Measurements from ENCODE around the gene ADGRA1.
A peak's percentile ranks its signal among the peaks of the same experiment; 100 is the strongest.

ADGRA1 gene

GRCh38 chr10:133151543-133151972, 63.8 kb downstream of the ADGRA1 start:
- peak overlapping the region; percentile 99 for H3K27ac ChIP-seq (ENCODE audit: low read depth, low read length)
- no peaks in the 10 kb centered on the region for H3K27me3 ChIP-seq (ENCODE audit: control insufficient read depth, insufficient read depth, low read length)
- H3K36me3 ChIP-seq (ENCODE audit: control insufficient read depth, insufficient read depth, low read length) = no peaks in the 10 kb centered on the region
- peak overlapping the region; percentile 80 for H3K9ac ChIP-seq (ENCODE audit: low read depth, low read length)
- peak overlapping the region; percentile 14 for H3K4me3 ChIP-seq (ENCODE audit: low read depth, low read length)
- H3K9me3 ChIP-seq (ENCODE audit: control insufficient read depth, insufficient read depth, low read length) = no peaks in the 10 kb centered on the region
- peaks cover 14% of the 10 kb centered on the region for H3K4me1 ChIP-seq (ENCODE audit: control insufficient read depth, insufficient read depth, low read length)

GRCh38 chr10:133154411-133154810, 66.7 kb downstream of the ADGRA1 start:
- no peak overlapping the region for H3K4me3 ChIP-seq (ENCODE audit: low read depth, low read length)
- H3K27me3 ChIP-seq (ENCODE audit: control insufficient read depth, insufficient read depth, low read length) = no peaks in the 10 kb centered on the region
- peaks cover 27% of the 10 kb centered on the region for H3K4me1 ChIP-seq (ENCODE audit: control insufficient read depth, insufficient read depth, low read length)
- H3K36me3 ChIP-seq (ENCODE audit: control insufficient read depth, insufficient read depth, low read length) = no peaks in the 10 kb centered on the region
- H3K27ac ChIP-seq (ENCODE audit: low read depth, low read length) = no peak overlapping the region
- no peak overlapping the region for H3K9ac ChIP-seq (ENCODE audit: low read depth, low read length)
- H3K9me3 ChIP-seq (ENCODE audit: control insufficient read depth, insufficient read depth, low read length) = no peaks in the 10 kb centered on the region

DNA sequence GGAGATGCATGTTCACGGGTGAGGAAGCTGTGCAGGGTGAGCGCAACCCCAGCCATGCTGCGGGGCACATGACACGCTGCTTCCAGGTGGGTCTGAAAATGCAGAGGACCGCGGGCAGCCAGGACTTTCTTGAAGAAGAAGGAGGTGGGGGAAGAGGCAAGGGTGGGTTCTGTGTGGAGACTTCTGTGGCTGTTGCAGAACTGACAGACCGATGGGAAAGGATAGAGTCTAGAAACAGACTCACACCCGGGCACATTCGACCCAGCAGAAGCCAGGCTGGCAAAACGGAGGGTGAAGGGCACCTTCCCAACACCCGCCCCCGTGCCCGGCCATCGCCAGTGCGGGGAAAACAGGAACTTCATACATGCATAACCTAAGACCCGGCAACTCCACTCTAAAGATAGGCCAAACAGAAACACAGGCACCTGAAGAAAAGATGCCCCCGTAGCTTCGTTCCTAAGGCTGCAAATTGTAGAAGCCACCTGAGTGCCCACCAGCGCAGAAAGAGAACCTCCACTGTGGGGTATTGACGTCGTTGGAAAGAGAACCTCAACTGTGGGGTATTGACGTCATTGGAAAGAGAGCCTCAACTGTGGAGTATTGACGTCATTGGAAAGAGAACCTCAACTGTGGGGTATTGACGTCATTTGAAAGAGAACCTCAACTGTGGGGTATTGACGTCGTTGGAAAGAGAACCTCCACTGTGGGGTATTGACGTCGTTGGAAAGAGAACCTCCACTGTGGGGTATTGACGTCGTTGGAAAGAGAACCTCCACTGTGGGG, 67.5 kb downstream of the ADGRA1 start:
- Histone ChIP-seq H3K4me3 (ENCODE audit: low read depth, low read length) (no peak overlapping the region), H3K36me3 (ENCODE audit: control insufficient read depth, insufficient read depth, low read length) (no peaks in the 10 kb centered on the region), H3K9me3 (ENCODE audit: control insufficient read depth, insufficient read depth, low read length) (no peaks in the 10 kb centered on the region), H3K27me3 (ENCODE audit: control insufficient read depth, insufficient read depth, low read length) (no peaks in the 10 kb centered on the region), H3K27ac (ENCODE audit: low read depth, low read length) (no peak overlapping the region), H3K9ac (ENCODE audit: low read depth, low read length) (no peak overlapping the region), H3K4me1 (ENCODE audit: control insufficient read depth, insufficient read depth, low read length) (peaks cover 29% of the 10 kb centered on the region)

- Histone ChIP-seq H3K4me1 (ENCODE audit: control insufficient read depth, insufficient read depth, low read length) (peaks cover 32% of the 10 kb centered on the region), H3K4me3 (ENCODE audit: low read depth, low read length) (no peak overlapping the region), H3K27ac (ENCODE audit: low read depth, low read length) (no peak overlapping the region)
Observed at GRCh38 chr10:133156674-133157579, 69.2 kb downstream of the ADGRA1 start.

GRCh38 chr10:133157662-133158436, 70.1 kb downstream of the ADGRA1 start:
- no peaks in the 10 kb centered on the region for H3K9me3 ChIP-seq (ENCODE audit: control insufficient read depth, insufficient read depth, low read length)
- no peaks in the 10 kb centered on the region for H3K27me3 ChIP-seq (ENCODE audit: control insufficient read depth, insufficient read depth, low read length)
- H3K36me3 ChIP-seq (ENCODE audit: control insufficient read depth, insufficient read depth, low read length) = 0 out of 2 replicates have a peak, but pooled peaks cover 5% of the 10 kb centered on the region
- no peak overlapping the region for H3K4me3 ChIP-seq (ENCODE audit: low read depth, low read length)
- no peak overlapping the region for H3K9ac ChIP-seq (ENCODE audit: low read depth, low read length)
- no peak overlapping the region for H3K27ac ChIP-seq (ENCODE audit: low read depth, low read length)
- peaks cover 28% of the 10 kb centered on the region for H3K4me1 ChIP-seq (ENCODE audit: control insufficient read depth, insufficient read depth, low read length)

More at GRCh38 chr10:133156674-133157579, 69.2 kb downstream of the ADGRA1 start:
- H3K36me3 ChIP-seq (ENCODE audit: control insufficient read depth, insufficient read depth, low read length) = no peaks in the 10 kb centered on the region
- no peaks in the 10 kb centered on the region for H3K9me3 ChIP-seq (ENCODE audit: control insufficient read depth, insufficient read depth, low read length)
- no peaks in the 10 kb centered on the region for H3K27me3 ChIP-seq (ENCODE audit: control insufficient read depth, insufficient read depth, low read length)
- H3K9ac ChIP-seq (ENCODE audit: low read depth, low read length) = no peak overlapping the region

DNA sequence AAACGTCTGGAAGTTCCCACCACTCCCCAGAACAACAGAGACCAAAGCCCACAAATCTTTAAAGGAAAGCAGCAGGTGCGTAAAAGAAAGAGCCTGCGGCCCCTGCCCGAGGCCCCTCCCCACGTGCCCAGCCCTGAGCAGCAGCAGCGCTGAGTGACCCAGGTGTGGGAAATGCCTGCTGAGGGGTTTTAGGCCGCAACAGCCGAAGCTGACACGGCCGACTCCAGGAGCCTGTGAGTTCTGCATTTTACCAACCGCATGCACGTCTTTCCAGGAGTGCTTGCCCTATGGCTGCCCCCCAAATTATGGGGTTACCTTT, 70.7 kb downstream of the ADGRA1 start:
- Histone ChIP-seq H3K4me1 (ENCODE audit: control insufficient read depth, insufficient read depth, low read length) (peaks cover 28% of the 10 kb centered on the region), H3K9me3 (ENCODE audit: control insufficient read depth, insufficient read depth, low read length) (no peaks in the 10 kb centered on the region), H3K4me3 (ENCODE audit: low read depth, low read length) (no peak overlapping the region), H3K36me3 (ENCODE audit: control insufficient read depth, insufficient read depth, low read length) (0 out of 2 replicates have a peak, but pooled peaks cover 6% of the 10 kb centered on the region), H3K27ac (ENCODE audit: low read depth, low read length) (no peak overlapping the region), H3K27me3 (ENCODE audit: control insufficient read depth, insufficient read depth, low read length) (no peaks in the 10 kb centered on the region), H3K9ac (ENCODE audit: low read depth, low read length) (no peak overlapping the region)

DNA sequence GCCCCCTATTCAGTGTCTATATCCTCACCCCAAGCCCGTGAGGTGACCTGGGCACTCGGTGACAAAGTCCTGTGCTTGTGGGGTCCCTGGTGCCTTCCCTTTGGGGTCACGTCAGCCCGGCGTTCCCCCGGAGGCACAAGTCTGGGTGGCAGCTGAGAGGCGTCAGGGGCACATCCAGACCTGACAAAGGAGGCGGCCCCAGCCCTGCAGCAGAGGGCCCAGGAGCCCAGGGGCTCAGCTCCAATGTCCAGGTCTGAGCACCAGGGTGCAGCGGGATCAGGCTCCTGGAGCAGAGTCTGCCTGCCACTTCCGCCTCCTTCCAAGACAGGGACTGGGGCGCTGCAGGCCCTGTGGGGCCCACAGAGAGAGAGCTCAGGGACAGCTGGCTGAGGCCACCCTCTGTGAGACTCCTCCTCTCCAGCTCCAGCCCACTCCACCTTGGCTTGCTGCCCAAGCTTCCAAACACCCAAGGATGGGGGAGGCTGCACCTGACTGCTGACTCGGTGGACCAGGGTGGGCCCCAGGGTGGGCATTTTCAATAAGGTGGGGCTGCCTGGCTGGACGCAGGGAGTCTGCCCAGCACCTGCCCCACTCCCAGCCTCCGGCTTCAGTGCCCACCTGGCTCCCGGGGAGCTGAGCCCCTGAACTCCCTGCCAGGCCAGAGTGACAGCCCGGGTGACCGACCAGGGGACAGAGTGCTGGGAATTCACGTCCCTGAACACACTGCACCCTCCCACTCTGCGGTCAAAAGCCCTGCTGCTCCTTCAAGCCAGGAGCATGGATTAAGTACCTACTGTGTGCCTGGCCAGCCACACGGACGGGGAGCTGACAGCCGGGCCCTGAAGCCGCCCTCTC, 71.3 kb downstream of the ADGRA1 start:
- peaks cover 28% of the 10 kb centered on the region for H3K4me1 ChIP-seq (ENCODE audit: control insufficient read depth, insufficient read depth, low read length)
- H3K36me3 ChIP-seq (ENCODE audit: control insufficient read depth, insufficient read depth, low read length) = 0 out of 2 replicates have a peak, but pooled peaks cover 6% of the 10 kb centered on the region
- no peaks in the 10 kb centered on the region for H3K27me3 ChIP-seq (ENCODE audit: control insufficient read depth, insufficient read depth, low read length)
- H3K9me3 ChIP-seq (ENCODE audit: control insufficient read depth, insufficient read depth, low read length) = no peaks in the 10 kb centered on the region
- H3K27ac ChIP-seq (ENCODE audit: low read depth, low read length) = no peak overlapping the region
- H3K4me3 ChIP-seq (ENCODE audit: low read depth, low read length) = no peak overlapping the region
- no peak overlapping the region for H3K9ac ChIP-seq (ENCODE audit: low read depth, low read length)

DNA sequence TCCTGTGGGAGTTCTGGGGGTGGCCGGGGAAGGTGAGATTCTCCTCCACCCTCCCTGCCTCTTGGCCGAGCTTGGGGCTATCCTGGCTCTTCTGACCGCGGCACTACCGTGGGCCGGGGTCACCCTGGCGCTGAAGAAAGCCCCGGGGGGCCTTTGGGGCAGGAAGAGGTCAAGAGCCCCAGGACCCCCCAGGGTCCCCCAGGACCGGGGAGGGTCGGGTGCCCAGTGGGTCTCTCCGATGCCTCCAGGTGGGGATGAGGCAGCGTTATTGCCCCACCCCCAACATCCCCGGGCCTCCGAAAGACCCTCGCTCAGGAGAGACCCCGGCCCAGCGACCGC, 71.9 kb downstream of the ADGRA1 start:
- H3K9me3 ChIP-seq (ENCODE audit: control insufficient read depth, insufficient read depth, low read length) = no peaks in the 10 kb centered on the region
- H3K4me1 ChIP-seq (ENCODE audit: control insufficient read depth, insufficient read depth, low read length) = peaks cover 32% of the 10 kb centered on the region
- H3K27me3 ChIP-seq (ENCODE audit: control insufficient read depth, insufficient read depth, low read length) = no peaks in the 10 kb centered on the region
- H3K9ac ChIP-seq (ENCODE audit: low read depth, low read length) = no peak overlapping the region
- 0 out of 2 replicates have a peak, but pooled peaks cover 6% of the 10 kb centered on the region for H3K36me3 ChIP-seq (ENCODE audit: control insufficient read depth, insufficient read depth, low read length)
- H3K4me3 ChIP-seq (ENCODE audit: low read depth, low read length) = no peak overlapping the region
- H3K27ac ChIP-seq (ENCODE audit: low read depth, low read length) = no peak overlapping the region

GRCh38 chr10:133159950-133160825, 72.5 kb downstream of the ADGRA1 start, which contains the start of gene KNDC1:
Gene KNDC1, plus strand, starts transcription at chr10:133160219. Its CDS starts 249 bp downstream, at chr10:133160468.
- 0 out of 2 replicates have a peak, but pooled peaks cover 6% of the 10 kb centered on the region for H3K36me3 ChIP-seq (ENCODE audit: control insufficient read depth, insufficient read depth, low read length)
- peak within 1 kb of the TSS; percentile 73 for H3K4me3 ChIP-seq (ENCODE audit: low read depth, low read length)
- no peaks in the 10 kb centered on the region for H3K9me3 ChIP-seq (ENCODE audit: control insufficient read depth, insufficient read depth, low read length)
- no peaks in the 10 kb centered on the region for H3K27me3 ChIP-seq (ENCODE audit: control insufficient read depth, insufficient read depth, low read length)
- H3K9ac ChIP-seq (ENCODE audit: low read depth, low read length) = no peak within 1 kb of the TSS
- H3K27ac ChIP-seq (ENCODE audit: low read depth, low read length) = no peak within 1 kb of the TSS
- H3K4me1 ChIP-seq (ENCODE audit: control insufficient read depth, insufficient read depth, low read length) = peaks cover 32% of the 10 kb centered on the region
